Transverse colon (tissue), 4 donors: Measurements from ENCODE around the gene TAPT1.

Experiments
- CTCF ChIP-seq, 5 experiments: fragments of 200-600 bp in 3 of 5; fragments of 450-650 bp in 2 of 5; sonication (generic) in 3 of 5; IDR thresholded peaks; 1 replicate in 2 of 5; 2 replicates in 3 of 5; pipeline ENCODE4 v1.5.1; 2016 to 2017; ENCODE audit warnings: antibody characterized with exemption in 5 of 5, inconsistent platforms in 3 of 5, mild to moderate bottlenecking in 2 of 5, moderate library complexity in 1 of 5
- EP300 ChIP-seq: sonication (generic); formaldehyde crosslinking; IDR thresholded peaks from one replicate; pipeline ENCODE4 v1.6.1; 2017; ENCODE audit warnings: antibody characterized with exemption, low read depth
- POLR2A ChIP-seq: fragments of 450-650 bp; IDR thresholded peaks from one replicate; pipeline ENCODE4 v1.6.1; 2016; ENCODE audit warnings: antibody characterized with exemption, mild to moderate bottlenecking, moderate library complexity
- POLR2AphosphoS5 ChIP-seq, 3 donors: sonication (generic); formaldehyde crosslinking; IDR thresholded peaks; one replicate each; pipeline ENCODE4 v1.6.1; 2016; ENCODE audit warnings: antibody characterized with exemption in 3 of 3

- TF ChIP-seq CTCF (IDR thresholded peaks at IDR 0.05) (no peak), POLR2AphosphoS5 (IDR thresholded peaks at IDR 0.05) (no peak), POLR2A (no peak), EP300 (no peak)
These were observed 57.4 kb downstream of the TAPT1 start for GRCh38 chr4:16168710-16169388.
